Activated CD8-positive, alpha-beta memory T cell treated with anti-CD3 and anti-CD28 coated beads for 24 hours (primary cell): ENCODE data around the gene ANKRD24.
"Not testable (repeated sequence)": the region's sequence is repeated elsewhere in the genome, so short reads cannot be mapped to it uniquely, and the experiment has no call there.

Experiments
- DNase-seq: peaks from one replicate; pipeline ENCODE4 v3.0.0-alpha.2; 2020

Gene ANKRD24

DNA sequence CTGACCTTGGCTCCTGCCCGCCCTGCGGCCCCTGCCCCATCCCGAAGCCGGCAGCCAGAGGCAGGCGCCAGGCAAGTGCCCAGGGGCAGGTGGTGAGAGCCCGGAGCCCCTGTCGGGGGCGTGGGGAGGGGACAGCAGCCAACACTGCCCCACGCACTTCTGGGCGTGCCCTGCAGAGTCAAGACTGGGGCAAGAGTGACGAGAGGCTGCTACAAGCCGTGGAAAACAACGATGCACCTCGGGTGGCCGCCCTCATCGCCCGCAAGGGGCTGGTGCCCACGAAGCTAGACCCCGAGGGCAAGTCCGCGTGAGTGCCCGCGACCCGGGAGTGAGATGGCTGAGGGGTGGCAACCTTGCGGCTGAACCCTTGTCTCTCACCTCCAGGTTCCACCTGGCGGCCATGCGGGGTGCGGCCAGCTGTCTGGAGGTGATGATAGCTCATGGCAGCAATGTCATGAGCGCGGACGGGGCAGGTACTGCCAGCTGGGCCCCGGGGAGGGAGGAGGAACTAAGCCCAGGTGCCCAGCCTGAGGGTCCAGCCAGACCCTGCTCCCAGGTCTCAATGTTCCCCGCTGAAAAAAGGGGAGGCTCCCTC lies 17.3 kb downstream of the ANKRD24 start:
- DNase-seq, result no peak

DNA sequence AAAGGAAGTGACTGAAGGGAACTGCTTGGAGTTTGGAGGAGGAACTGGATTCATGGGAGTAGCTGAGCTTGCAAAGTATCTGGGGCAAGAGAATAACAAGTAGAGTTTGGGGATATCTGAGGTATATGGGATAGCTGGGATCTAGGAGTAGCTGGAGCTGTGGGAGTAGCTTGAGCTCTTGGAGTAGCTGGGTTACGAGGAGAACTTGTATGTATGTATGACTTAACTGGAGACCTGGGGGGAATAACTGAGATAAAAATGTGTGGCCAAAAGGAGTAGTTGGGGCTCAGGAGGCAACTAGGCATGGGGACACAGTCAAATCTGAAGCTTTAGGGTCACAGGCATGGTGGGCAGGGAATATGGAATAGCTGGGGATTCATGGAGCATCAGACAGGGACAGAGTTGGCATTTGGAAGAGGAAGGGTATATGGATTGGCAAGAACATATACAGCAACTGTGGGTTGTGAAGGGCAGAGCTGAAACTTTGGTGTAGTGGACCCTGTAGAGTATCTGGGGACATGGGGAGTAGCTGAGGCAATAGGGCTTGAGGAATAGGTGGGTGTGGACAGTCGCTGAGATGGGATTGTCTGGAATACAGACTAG lies 18.6 kb downstream of the ANKRD24 start:
- DNase-seq, result no peak

DNA sequence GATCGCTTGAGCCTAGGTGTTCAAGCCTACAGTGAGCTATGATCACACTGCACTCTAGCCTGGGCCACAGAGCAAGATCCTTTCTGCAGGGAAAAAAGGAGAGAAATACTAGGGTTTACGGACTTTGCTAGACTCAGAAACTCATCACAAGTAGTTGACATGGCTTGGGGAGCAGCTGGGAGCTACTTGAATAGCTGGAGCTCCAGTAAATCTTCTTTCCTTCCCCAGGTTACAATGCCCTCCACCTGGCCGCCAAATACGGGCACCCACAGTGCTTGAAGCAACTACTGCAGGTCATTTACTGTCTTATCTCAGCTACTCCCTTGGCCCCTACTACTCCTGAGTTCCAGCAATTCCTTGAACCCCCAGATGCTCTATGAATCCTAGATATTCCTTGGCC lies 19.3 kb downstream of the ANKRD24 start:
- DNase-seq, result no peak

DNA sequence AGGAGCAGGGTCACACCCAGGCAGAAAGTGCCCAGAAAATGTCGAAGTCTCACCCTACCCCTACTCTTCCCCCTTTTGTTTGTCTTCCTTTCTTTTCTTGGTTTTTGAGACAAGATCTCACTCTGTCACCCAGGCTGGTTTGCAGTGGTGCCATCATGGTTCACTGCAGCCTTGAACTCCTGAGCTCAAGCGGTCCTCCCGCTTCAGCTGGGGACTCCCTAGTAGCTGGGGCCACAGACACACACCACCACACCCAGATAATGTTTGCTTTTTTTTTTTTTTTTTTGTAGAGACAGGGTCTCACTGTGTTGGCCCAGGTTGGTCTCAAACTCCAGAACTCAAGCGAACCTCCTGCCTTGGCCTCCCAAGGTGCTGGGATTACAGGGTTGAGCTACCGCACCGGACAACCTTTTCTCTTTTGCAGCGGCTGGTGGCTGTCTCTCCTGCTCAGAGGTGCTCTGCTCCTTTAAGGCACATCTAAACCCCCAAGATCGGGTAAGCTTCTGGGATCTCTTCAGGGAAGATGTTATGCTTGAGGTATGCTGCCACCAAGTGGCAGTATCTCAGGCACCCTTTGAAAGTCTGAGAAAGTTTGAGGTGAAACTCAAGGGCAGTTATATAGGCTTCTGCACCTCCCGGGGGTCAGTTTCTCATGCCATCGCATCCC lies 24.5 kb downstream of the ANKRD24 start:
- DNase-seq, result no peak

DNA sequence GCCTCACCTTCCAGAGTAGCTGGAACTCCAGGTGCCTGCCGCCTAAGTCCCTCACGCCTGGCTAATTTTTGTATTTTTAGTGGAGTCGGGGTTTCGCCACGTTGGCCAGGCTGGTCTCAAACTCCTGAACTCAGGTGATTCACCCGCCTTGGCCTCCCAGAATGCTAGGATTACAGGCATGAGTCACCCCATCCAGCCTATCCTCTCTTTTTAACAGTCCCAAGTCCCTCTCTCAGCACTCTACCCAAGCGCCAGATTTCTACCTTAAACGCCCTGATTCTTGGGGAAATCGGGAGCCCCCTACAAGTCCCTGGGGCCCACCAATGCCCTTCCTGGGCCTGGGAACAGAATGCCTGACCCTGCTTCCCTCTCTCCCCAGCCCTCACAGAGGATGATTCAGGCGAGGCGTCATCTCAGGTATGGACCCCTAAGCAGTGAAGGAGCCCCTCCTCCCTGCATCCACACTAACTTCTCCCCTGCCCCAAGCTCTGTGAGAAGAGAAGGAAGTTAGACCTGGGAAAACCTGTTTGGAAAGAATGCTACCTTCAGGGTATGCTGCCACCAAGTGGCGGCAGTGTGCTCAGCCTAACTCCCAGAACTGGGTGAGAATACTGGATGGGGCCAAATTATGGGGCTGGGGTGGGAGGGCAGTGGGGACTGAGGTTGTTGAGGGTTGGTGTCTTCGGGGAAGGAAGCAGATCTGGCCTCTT lies 26.1 kb downstream of the ANKRD24 start:
- no peak for DNase-seq

DNA sequence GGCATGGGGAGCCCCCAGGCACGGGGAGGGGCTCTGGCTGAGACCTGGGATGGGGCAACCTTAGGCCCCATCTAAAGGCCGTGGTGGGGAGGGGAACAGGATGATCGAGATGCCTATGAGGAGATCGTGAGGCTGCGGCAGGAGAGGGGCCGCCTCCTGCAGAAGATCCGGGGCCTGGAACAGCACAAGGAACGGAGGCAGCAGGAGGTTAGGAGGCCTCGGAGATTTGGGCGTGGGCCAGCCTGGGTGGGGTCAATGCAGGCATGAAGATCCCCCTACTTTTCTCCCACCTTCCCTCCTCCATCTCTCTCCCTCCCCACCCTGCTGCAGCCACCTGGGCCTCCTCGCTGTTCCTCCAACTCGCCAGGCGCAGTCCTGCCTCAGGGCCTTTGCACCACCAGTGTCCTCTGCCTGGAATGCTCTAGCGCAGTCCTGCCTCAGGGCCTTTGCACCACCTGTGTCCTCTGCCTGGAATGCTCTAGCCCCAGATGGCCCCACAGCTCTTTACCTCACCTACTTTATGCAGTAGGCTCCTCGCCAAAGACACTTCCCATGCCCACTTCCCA lies 27.8 kb downstream of the ANKRD24 start:
- no peak for DNase-seq

DNA sequence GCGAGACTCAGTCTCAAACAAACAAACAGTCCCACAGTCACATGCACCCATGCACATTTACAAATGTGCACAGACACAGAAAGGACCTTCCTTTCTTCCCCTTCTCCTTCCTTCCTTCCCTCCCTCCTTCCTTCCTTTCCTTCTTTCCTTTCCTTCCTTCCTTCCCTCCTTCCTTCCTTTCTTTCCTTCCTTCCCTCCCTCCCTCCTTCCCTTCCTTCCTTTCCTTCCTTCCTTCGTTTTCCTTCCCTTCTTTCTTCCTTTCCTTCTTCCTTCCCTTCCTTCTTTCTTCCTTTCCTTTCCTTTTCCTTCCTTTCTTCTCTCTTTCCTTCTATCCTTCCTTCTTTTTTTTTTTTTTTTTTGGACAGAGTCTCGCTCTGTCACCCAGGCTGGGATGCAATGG lies 30.6 kb downstream of the ANKRD24 start:
- no peak for DNase-seq

DNA sequence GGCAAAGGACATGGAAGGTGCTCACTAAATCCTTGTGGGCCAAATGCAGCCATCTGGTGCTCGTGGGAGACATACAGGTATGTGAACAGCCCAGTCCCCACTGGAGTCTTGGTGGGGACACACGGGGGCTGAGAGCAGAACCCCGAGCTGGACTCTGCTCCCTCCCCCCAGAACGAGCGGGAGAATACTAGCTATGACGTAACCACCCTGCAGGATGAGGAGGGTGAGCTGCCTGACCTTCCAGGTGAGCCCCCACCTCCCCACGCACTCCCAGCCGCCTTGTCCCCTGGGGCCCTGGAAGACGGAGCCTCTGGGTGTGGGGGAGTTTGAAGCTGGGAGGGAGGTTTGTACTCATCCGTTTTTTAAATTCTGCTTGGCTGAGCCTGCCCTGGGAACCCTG lies 33.3 kb downstream of the ANKRD24 start:
- no peak for DNase-seq

DNA sequence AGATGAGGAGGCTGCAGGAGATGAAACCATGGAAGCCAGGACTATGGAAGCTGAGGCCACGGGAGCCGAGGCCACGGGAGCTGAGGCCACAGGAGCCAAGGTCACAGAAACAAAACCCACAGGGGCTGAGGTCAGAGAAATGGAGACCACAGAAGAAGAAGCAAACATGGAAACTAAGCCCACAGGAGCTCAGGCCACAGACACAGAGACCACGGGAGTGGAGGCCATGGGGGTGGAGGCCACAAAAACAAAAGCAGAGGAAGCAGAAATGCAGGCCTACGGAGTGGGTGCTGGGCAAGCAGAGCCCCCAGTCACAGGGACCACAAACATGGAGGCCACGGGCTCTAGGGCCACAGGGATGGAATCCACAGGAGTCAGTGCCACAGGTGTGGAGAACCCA lies 34.4 kb downstream of the ANKRD24 start:
- no peak for DNase-seq

DNA sequence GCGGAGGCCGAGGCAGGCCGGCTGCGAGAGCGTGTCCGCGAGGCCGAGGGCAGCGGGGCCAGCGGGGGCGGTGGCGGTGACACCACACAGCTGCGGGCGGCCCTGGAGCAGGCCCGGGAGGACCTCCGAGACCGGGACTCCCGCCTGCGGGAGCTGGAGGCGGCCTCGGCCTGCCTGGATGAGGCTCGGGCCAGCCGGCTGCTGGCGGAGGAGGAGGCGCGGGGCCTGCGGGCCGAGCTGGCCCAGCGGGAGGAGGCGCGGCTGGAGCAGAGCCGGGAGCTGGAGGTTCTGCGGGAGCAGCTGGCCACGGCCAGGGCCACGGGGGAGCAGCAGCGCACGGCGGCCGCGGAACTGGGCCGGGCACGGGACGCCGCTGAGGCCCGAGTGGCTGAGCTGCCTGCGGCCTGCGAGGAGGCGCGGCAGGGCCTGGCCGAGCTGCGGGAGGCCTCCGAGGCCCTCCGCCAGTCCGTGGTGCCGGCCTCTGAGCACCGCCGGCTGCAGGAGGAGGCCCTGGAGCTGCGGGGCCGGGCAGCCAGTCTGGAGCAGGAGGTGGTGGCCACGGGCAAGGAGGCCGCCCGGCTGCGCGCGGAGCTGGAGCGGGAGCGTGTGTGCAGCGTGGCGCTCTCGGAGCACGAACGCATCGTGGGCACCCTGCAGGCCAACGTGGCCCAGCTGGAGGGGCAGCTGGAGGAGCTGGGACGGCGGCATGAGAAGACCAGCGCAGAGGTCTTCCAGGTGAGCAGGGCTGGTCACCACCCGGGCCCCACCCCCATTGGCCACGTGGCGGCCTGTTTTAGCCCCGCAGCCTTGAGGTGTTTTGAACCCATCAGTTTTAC lies 35.2 kb downstream of the ANKRD24 start:
- no peak for DNase-seq

DNA sequence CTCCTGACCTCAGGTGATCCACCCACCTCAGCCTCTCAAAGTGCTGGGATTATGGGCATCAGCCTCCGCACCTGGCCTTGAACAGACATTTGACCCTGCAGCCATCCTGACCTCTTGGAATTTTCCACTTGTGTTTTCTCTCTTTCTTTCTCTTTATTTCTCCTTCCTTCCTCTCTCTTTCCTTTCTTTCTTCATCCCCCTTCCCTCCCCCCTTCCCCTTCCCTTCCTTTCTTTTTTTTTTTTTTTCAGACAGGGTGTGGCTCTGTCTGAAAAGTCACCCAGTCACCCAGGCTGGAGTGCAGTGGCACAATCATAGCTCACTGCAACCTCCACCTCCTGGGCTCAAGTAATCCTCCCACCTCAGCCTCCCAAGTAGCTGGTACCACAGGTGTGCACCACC lies 36.0 kb downstream of the ANKRD24 start:
- DNase-seq, result not testable (repeated sequence)

DNA sequence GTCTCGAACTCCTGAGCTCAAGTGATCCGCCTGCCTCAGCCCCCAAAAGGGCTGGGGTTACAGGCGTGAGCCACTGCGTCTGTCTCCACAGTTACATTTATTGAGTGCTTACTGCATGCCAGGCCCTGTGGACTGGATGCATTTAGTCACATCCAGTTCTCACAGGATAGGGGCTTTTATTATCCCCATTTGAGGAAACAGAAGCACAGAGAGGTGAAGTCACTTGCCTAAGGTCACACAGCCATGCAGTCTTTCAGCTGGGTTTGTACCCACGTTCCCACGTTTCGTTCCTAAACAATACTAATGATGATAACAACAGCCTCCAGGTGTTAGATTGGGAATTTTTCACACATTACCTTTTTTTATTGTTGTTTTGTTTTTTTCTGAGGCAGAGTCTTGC lies 37.7 kb downstream of the ANKRD24 start:
- no peak for DNase-seq

DNA sequence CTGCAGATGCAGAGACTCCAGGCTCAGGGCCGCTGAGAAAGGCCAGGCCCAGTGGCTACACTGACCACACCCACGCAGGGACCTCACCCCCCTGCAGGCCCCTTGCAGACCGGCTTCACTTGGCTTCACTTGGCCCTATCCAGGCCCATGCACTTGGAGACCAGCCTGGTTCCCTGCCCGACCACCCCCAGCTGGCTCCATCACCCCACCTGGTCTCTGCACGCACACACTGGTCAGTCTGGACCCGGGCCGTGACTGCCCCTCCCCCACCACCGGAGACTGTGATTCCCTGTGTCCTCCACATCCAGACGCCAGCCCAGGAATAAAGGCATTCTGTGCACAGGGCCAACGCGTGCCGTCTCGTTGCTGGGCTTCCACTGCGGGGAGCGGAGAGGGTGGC lies 42.0 kb downstream of the ANKRD24 start:
- DNase-seq, result no peak

DNA sequence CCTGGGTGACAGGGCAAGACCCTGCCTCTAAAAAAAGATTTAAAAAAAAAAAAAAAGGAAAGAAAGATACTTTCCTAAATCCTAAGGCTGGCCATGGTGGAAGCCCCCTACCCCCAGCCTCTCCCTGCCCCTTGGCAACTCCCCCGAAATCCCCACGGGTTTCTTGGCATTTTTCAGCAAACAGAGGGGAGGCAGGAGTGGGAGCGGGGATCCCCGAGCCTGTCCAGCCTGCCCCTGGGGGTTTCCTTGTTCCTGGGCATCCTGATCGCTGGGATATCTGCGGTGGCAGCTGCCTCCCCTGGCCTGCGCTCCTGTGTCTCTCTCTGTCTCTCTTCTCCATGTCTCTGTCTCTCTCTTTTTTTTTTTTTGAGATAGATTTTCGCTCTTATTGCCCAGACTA lies 43.4 kb downstream of the ANKRD24 start:
- no peak for DNase-seq

DNA sequence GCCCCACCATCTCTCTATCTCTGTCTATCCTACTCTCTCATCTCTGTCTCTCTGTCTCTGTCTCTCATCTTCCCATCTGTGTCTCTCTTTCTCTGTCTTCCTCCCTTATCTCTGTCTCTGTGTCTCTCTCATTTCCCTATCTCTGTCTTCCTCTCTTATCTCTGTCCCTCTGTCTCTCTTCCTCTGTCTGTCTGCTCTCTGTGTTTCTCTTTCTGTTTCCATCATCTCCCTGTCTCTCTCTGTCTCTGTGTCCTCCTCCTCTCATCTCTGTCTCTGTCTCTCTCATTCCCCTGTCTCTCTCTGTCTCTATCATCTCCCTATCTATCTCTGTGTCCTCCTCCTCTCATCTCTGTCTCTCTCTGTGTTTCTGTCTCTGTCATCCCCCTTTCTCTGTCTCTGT lies 45.3 kb downstream of the ANKRD24 start:
- no peak for DNase-seq

DNA sequence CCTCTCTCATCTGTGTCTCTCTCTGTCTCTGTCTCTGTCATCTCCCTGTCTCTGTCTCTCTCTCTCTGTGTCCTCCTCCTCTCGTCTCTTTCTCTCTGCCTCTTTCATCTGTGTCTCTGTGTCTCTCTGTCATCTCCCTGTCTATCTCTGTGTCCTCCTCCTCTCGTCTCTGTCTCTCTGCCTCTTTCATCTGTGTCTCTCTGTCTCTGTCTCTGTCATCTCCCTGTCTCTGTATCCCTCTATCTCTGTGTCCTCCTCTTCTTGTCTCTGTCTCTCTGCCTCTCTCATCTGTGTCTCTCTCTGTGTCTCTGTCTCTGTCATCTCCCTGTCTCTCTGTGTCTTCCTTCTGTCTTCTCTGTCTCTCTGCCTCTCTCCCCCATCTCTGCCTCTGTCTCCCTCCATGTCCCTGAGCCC lies 46.3 kb downstream of the ANKRD24 start:
- DNase-seq, result no peak

DNA sequence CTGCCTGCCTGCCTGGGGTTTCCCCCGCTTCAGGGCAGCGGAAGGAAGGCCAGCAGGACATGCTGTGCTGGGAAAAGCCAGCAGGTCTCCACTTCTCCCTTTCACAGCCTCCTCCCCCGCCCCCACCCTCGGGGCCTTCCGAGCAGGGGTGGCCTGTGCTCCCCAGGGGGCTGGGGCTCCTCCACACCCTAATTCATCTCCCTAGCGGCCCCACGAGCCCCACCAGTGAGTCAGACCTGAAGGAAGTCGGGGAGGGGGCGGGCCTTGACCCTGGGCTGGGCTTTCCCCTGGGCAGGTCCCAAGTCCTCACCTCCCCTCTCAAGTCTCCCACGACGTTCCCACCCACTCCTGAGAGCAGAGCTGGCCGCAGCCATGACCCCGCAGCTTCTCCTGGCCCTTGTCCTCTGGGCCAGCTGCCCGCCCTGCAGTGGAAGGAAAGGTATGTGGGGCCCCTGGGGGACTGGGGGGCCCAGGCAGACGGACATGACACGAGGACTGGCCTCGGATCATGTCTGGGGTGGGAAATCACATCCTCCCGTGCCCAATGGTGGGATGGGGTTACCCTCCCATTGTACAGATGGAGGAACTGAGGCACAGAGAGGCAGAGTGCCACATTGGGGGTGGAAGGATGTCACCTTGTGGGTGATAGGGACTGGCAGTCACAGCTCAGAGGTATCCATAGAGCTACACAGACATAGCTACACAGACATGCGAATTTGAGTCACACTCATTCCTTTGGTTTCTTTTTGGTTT lies 46.9 kb downstream of the ANKRD24 start, which contains the start of gene EBI3:
Gene EBI3, plus strand, starts transcription at position 345 of the 753 bp plus-strand sequence. Its CDS starts 28 bp downstream, at position 373.
- DNase-seq, result peak; percentile 80

DNA sequence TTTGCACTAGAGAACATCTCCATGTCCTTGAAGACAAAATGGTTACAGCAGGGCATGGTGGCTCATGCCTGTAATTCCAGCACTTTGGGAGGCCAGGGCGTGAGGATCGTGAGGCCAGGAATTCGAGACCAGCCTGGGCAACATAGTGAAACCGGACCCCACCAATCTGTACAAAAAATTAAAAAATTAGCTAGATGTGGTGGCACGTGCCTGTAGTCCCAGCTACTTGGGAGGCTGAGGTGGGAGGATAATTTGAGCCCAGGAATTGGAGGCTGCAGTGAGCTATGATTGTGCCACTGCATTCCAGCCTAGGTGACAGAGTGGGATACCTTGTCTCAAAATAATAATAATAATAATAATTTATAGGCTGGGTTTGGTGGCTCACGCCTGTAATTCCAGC lies 47.7 kb downstream of the ANKRD24 start:
- not testable (repeated sequence) for DNase-seq

DNA sequence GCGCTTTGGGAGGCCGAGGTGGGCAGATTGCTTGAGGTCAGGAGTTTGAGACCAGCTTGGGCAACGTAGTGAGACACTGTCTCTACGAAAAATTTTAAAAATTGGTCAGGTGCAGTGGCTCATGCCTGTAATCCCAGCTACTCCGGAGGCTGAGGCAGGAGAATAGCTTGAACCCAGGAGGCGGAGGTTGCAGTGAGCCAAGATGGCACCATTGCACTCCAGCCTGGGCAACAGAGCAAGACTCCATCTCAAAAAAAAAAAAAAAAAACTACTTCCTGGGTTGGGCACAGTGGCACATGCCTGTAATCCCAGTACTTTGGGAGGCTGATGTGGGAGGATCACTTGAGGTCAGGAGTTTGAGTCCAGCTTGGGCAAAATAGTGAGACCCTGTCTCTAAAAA lies 49.0 kb downstream of the ANKRD24 start:
- DNase-seq, result not testable (repeated sequence)

DNA sequence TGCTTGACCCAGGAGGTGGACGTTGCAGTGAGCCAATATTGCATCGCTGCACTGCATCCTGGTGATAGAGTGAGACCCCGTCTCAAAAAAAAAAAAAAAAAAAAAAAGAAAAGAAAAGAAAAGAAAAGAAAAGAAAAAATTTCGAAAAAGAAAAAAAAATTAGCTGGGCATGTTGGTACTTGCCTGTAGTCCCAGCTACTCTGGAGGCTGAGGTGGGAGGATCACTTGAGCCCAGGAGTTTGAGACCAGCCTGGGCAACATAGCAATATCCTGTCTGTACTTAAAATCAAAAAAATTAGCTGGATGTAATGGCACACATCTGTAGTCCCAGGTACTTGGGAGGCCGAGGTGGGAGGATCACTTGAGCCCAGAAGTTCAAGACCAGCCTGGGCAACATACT lies 49.6 kb downstream of the ANKRD24 start:
- not testable (repeated sequence) for DNase-seq

DNA sequence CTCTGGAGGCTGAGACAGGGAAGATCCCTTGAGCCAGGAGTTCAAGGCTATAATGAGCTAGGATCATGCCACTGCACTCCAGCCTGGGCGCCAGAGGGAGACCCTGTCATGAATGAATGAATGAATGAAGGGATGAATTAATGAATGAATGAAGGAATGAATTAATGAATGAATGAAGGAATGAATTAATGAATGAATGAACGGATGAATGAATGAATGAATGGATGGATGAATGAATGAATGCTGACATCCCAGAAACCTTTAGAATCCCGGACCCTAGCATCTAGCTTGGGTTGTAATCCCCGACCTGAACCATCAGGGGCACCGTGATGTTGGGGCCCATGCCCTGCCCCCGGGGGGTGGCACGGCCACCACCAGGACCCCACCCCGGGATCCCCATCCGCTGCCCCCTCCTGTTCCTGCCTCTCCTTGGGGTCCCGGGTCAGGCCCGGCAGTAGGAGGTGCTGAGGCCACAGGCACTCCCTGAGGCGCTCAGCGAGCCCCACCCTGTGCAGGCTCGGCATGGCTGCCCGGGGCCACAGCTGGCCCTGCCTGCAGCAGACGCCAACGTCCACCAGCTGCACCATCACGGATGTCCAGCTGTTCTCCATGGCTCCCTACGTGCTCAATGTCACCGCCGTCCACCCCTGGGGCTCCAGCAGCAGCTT lies 50.3 kb downstream of the ANKRD24 start:
- DNase-seq, result no peak
